Measurements from ENCODE around the gene NKIRAS1.

The NKIRAS1 gene

GRCh38 chr3:23916886-23917678, at the start of gene NKIRAS1, which contains the start of gene RPL15:
TSS of gene NKIRAS1 (minus strand) at chr3:23916990. CDS start at chr3:23910904, 6,086 bp downstream.
TSS of gene RPL15 (plus strand) at chr3:23917132. CDS start at chr3:23917860, 728 bp downstream.
- DNase-seq = peak; percentile 98

GRCh38 chr3:23966328-23966727, 49.5 kb upstream of the NKIRAS1 start:
- no peak for DNase-seq

- no peak for DNase-seq
Observed at GRCh38 chr3:23964537-23965235, 47.9 kb upstream of the NKIRAS1 start.

- DNase-seq = no peak
Observed at GRCh38 chr3:23961913-23962312, 45.1 kb upstream of the NKIRAS1 start.

GRCh38 chr3:23961066-23961465, 44.3 kb upstream of the NKIRAS1 start:
- DNase-seq = no peak

- no peak for DNase-seq
Observed at GRCh38 chr3:23960649-23961048, 43.9 kb upstream of the NKIRAS1 start.

- no peak for DNase-seq
Observed at GRCh38 chr3:23959135-23959900, 42.5 kb upstream of the NKIRAS1 start.

- no peak for DNase-seq
Observed at GRCh38 chr3:23956701-23957100, 39.9 kb upstream of the NKIRAS1 start.

- no peak for DNase-seq
Observed at GRCh38 chr3:23954144-23954543, 37.4 kb upstream of the NKIRAS1 start.

- DNase-seq = no peak
Observed at GRCh38 chr3:23953523-23953922, 36.7 kb upstream of the NKIRAS1 start.

- DNase-seq = no peak
Observed at GRCh38 chr3:23952646-23953045, 35.9 kb upstream of the NKIRAS1 start.

GRCh38 chr3:23950293-23950692, 33.5 kb upstream of the NKIRAS1 start:
- DNase-seq = no peak

GRCh38 chr3:23949784-23950183, 33.0 kb upstream of the NKIRAS1 start:
- DNase-seq = no peak

- DNase-seq = no peak
Observed at GRCh38 chr3:23948761-23949160, 32.0 kb upstream of the NKIRAS1 start.

GRCh38 chr3:23945913-23946687, 29.3 kb upstream of the NKIRAS1 start:
- DNase-seq = peak; percentile 97

GRCh38 chr3:23945663-23945912, 28.8 kb upstream of the NKIRAS1 start:
- DNase-seq = no peak

GRCh38 chr3:23944861-23945662, 28.3 kb upstream of the NKIRAS1 start, which contains the start of gene NR1D2:
TSS of gene NR1D2 (plus strand) at chr3:23945286. CDS start at chr3:23945579, 293 bp downstream.
- peak; percentile 79 for DNase-seq

GRCh38 chr3:23944007-23944783, 27.4 kb upstream of the NKIRAS1 start:
- DNase-seq = no peak

GRCh38 chr3:23942546-23942945, 25.8 kb upstream of the NKIRAS1 start:
- no peak for DNase-seq

- no peak for DNase-seq
Observed at GRCh38 chr3:23941440-23941839, 24.6 kb upstream of the NKIRAS1 start.

GRCh38 chr3:23940775-23941174, 24.0 kb upstream of the NKIRAS1 start:
- no peak for DNase-seq
